Fibroblast of upper back skin (primary cell): Measurements from ENCODE around the gene ONECUT2.

ENCODE experiments used
- DNase-seq: peaks from one replicate; pipeline ENCODE4 v3.0.0-alpha.2; 2013

Gene ONECUT2

DNA sequence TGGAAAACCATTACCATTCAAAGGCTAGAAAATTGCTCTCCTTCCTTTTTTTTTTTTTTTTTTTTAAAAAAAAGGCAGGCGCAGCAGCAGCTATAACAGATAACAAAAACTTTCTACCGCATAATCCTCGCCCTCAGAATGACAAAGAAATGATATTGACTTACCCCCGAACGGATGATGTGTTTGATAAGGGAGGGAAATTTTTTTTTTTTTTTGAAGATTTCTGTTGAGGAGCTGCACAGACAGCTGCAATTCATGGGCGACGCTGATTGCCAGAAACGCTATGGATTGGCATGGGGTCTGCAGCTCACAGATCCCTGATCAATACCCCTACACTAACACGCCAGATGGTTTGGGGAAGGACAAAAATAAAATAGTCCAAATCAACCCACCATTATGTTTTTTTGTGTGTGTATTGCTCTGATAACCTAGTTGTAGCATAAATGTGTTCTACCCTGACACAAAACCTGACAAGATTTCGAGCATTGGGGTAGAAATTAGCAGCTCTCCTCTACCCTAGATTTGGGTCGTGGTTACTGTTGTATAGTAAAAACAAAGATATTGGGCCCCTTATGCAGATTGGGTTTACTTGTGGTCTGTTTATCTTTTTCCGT is 3.6 kb upstream of the ONECUT2 start:
- no peak for DNase-seq

DNA sequence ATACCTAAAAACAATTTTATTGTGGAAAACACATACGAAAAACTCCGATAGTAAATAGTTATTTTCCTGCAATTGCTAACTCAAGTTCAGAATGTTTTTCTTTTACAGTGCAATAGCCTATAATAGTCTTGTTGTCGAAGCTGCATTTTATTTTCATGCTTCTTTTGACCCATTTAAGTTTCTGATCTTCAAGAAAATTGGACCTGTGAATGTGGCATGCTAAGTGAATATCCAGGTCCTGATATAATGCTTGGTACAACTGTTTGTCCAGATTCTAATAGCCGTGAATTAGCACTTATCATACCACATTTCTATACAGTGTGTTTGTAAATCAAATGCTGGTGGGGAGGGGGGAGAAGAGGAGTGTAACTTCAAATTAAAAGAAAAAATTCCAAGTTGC is 3.0 kb upstream of the ONECUT2 start:
- no peak for DNase-seq

DNA sequence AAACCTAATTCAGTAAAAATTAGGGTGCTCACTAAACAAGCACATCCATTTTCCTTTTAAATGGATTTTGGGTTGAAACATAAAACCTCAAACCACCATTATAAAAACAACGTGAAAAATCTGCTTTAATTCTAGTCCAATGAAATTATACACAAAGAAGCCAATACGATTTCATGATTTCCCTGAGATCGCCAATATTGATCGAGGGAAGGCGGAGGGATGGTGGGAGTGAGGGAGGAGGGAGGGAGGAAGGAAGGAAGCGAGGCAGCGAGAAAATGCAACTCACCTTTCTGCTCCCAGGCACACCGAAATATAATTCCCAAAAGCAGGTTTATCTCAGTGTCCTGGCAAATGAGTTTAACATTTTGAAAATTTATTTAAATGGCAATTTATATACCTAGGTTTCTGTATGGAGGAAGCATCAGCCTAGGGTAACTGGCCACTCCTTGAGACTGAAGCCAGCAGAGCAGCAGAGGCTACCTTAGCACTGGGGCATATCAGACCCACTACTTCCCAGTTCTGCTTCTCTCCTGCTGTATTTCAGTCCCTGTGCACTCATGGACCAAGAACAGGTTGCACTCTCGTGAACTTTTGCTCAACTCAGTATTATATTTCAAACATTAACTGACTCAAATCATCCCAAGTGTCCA is 2.3 kb upstream of the ONECUT2 start:
- DNase-seq: no peak

DNA sequence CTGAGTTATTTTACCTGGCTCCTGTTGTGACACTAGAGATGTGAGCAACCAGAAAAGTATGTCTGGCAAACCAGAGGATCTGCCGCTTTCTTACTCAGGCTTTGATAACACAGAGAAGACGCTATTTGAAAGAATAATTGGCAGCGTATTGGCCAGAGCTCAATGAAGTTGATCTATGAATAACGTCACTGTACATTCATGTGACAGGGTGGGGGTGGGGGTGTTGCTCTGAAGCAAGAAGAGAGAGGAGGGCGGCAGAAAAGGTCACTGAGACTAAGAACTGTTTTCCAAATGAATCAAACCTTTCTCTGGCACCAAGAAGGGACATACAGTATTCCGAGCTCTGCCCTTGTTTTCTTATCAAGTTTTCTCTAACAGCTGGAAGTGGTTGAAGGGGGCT is 1.7 kb upstream of the ONECUT2 start:
- DNase-seq: no peak

DNA sequence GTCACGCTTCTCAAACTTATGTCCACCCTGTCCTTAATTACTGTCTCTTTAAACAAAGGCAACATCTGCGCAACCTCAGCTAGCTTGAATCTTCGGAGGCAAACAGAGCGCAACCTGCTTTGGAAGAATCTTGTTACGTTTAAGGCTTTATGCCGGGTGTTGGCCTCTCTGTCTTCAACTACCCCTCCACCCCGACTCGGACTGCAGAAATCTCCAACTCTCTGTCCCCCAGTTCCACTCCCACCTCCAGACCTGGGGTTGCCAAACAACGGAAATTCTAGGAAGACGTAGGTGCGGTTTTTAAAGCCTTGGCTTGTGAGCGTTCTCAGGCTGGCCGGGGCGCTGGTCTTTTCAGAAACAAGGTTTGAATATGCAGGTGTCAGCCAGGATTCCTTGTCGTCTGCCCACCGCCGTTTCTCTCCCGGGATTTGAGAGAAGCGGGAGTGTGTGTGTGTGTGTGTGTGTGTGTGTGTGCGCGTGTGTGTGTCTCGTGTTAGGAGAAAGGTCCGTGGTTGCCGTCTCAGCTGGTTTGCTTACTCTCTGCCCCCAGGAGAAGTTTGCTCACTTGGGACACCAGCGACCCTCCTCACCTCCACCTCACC is 1.1 kb upstream of the ONECUT2 start:
- no peak for DNase-seq

DNA sequence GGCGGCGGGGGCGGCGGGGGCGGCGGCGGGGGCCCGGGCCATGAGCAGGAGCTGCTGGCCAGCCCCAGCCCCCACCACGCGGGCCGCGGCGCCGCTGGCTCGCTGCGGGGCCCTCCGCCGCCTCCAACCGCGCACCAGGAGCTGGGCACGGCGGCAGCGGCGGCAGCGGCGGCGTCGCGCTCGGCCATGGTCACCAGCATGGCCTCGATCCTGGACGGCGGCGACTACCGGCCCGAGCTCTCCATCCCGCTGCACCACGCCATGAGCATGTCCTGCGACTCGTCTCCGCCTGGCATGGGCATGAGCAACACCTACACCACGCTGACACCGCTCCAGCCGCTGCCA is 644 bp downstream of the ONECUT2 start:
- no peak for DNase-seq

DNA sequence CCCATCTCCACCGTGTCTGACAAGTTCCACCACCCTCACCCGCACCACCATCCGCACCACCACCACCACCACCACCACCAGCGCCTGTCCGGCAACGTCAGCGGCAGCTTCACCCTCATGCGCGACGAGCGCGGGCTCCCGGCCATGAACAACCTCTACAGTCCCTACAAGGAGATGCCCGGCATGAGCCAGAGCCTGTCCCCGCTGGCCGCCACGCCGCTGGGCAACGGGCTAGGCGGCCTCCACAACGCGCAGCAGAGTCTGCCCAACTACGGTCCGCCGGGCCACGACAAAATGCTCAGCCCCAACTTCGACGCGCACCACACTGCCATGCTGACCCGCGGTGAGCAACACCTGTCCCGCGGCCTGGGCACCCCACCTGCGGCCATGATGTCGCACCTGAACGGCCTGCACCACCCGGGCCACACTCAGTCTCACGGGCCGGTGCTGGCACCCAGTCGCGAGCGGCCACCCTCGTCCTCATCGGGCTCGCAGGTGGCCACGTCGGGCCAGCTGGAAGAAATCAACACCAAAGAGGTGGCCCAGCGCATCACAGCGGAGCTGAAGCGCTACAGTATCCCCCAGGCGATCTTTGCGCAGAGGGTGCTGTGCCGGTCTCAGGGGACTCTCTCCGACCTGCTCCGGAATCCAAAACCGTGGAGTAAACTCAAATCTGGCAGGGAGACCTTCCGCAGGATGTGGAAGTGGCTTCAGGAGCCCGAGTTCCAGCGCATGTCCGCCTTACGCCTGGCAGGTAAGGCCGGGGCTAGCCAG is 1.2 kb downstream of the ONECUT2 start:
- DNase-seq: no peak

DNA sequence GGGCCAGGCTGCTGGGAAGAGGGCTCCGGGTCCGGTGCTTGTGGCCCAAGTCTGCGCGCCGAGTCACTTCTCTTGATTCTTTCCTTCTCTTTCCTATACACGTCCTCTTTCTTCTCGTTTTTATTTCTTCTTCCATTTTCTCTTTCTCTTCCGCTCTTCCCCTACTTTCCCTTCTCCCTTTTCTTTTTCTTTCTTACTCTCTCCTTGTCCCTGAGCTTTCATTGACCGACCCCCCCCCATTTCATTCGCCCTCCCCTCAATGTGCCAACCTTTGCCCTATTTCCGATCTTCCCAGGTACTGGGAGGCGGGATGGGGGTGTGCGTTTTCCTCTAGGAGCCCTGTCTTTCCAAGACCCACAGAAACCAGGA is 1.8 kb downstream of the ONECUT2 start:
- no peak for DNase-seq

DNA sequence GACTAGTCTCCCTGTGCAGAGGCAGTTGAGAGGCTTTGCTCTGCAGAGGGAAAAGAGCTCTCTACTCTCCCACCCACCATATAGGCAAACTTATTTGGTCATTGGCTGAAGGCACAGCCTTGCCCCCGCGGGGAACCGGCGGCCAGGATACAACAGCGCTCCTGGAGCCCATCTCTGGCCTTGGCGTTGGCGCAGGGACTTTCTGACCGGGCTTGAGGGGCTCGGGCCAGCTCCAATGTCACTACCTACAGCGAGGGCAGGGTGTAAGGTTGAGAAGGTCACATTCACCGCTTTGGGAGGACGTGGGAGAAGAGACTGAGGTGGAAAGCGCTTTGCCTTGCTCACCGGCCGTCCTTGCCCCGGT is 2.2 kb downstream of the ONECUT2 start:
- DNase-seq: no peak

DNA sequence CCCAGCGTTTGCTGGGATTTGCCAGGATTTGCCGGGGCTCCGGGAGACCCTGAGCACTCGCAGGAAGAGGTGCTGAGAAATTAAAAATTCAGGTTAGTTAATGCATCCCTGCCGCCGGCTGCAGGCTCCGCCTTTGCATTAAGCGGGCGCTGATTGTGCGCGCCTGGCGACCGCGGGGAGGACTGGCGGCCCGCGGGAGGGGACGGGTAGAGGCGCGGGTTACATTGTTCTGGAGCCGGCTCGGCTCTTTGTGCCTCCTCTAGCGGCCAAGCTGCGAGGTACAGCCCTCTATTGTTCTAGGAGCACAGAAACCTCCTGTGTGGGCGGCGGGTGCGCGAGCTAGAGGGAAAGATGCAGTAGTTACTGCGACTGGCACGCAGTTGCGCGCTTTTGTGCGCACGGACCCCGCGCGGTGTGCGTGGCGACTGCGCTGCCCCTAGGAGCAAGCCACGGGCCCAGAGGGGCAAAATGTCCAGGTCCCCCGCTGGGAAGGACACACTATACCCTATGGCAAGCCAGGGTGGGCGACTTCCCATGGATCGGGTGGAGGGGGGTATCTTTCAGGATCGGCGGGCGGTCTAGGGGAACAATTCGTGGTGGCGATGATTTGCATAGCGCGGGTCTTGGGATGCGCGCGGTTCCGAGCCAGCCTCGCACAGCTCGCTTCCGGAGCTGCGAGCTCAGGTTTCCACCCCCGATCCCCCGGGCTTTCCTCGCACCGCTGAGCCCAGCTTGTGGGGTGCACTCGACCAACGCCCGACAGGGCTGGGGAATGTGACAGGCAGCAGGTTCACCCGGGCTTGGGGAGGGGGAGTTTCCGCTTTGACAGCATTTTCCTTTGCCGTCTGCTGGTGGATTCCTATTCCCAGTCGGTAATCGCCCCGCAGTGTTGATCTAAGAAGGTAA is 2.8 kb downstream of the ONECUT2 start:
- peak; percentile 42 for DNase-seq

DNA sequence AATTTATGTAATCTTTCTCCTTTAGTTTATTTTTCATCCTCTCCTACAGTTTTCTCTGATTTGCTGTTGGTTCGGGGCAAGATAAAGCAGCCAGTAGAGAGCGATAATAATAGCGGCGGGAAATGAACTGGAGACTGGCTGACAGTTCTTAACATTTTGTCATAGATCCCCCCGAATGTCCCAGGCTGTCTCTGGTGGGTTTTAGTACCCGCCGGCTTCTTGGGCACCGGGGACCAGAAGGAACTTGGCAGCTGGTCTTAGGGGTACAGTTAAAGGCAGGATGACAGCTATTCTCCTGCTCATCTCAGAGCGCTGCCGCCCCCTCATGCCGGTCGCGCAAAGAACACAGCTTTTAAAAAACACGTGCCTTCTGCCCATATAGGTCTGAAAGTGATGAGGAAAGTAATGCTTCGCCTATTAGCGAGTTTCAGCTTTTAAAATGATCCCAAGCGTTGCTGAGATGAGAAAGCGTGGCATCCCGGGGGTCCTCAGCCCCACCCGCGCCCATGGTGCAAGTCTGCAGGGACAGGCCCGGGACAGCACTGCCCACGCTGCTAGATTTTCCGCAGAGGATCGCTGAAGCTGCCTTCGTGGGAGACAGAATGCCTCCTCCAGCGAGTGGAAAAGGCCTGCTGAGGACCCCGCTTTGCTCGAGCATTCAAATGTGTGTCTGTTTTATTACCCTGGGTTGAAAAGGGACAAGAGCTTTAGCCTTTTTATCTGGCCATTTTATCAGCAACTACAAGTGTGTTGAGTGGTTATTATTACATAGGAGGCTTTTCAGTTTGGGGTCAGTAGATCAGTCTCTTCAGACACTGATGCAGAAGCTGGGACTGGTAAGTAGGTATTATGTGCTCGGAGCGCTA is 3.8 kb downstream of the ONECUT2 start:
- DNase-seq: no peak

DNA sequence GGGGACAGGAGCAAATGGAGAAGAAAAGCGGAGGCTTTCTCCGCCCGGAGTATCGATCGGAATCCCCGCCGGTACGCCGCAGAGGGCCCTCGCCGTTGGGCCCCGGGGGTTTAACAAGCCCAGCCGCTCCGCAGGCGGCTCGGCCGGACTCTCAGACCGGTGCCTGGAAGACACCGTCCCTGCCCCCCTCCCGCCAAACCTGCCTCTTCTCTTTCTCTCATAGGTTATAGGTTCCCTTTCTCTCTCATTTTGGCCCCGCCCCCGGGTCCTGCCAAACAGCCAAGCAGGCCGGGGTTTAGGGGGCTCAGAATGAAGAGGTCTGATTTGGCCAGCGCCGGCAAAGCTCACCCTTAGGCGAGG is 4.4 kb downstream of the ONECUT2 start:
- no peak for DNase-seq

DNA sequence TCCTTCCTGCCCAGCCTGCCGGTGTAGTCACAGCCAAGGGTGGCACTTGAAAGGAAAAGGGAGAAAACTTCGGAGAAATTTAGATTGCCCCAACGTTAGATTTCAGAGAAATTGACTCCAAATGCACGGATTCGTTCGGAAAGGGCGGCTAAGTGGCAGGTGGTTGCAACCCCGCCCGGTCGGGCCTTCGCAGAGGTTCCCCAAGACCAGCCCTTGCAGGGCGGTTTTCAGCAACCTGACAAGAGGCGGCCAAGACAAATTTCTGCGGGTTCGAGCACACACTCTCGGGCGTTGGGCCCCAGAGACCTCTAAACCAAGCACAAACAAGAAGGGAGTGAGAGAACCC is 4.8 kb downstream of the ONECUT2 start:
- no peak for DNase-seq

DNA sequence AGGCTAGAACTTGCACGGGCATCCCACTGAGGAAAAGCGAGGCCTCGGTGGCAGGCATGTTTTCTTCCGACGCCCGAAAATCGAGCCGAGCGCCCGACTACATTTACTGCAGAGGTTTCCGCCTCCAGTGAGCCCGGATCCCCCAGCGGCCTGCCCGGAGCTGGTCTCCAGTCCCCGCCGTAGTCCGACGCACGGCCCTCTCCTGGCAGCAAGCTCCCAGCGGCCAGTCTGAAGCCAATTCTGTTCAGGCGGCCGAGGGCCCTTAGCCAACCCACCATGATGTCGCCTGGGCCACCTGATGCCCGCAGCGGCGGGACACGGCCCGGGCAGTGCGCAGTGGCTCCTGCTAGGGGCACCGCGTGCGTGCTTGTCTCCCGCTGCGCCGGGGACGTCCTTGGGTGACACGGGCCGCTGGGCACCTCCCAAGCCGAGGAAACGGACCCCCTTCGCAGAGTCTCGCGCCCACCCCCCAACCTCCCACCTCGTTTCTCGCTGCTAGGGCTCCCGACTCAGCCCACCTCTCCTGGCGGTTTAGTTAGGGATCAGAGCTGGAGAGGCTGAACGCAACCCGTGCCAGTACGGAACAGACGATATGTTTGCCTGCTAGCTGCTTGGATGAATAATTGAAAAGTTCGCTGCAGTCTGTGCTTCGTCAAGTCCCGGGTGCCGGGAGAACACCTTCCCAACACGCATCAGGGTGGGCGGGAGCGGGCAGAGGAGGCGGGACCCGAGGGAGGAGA is 5.3 kb downstream of the ONECUT2 start:
- DNase-seq: no peak

DNA sequence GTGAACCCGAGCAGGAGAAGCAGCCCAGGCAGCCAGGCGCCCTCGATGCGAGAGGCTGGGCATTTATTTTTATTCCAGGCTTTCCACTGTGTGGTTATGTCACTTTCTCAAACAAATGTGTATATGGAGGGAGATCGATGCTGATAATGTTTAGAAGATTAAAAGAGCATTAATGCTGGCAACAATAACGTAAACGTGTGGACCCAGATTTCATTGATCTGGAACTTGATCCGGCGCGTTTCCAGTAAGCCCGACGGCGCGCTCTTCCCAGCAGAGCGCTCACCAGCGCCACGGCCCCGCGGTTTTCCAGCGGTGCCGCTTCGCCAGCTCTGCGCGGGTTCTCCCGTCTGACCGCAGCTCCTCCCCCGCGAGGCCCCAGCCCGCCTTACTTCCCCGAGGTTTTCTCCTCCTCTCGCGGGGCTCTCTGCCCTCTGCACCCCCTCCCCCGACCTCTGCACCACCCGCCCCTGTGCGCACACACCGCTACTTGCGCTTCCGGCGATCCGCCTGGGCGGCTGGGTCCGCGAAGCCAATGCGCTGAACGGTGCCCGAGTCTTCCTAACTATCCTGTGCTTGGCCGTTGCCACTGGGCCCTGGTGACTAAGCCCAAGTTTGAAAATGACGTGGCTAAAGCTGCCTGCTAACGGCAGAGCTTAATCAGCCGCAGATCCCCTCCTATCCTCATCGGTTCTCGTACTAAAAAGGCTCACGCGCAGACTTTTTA is 6.1 kb downstream of the ONECUT2 start:
- DNase-seq: no peak

DNA sequence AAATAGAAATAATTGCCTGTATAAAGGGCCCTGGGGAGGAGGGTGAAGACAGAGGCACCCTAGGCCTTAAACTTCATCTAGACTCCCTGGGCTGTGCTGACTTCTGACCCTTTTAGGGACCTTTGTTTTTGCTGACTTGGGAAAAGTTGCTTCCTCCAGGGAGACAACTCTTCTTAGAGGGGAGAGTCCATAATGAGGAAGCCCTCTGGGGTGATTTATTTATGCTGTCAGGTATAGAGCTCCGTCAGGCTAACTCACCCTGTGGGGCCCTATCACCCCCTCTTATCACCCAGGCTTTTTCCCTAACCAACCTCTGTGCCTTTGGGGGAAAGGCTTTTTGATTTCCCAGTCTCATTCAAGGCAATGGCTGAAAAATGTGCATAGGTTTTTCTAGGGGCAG is 8.1 kb downstream of the ONECUT2 start:
- DNase-seq: no peak

DNA sequence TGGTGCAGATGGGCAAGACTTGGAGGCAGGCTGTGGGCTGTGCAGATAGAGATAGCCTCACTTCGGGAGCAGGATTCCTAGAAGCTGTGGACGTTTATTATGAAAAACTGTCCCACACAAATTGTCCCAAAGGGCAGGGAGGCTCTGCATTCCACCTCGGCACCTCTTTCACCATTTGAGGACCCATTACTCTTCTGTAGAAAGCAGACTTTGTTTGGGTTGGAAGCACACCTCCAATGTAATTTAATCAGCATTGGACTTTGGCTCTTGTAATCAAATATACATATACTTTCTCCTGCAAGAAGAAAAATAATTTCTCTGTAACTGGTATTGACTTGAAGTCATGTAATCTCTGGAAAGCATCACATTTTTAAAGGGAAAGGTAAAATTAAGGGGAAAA is 8.5 kb downstream of the ONECUT2 start:
- DNase-seq: no peak

DNA sequence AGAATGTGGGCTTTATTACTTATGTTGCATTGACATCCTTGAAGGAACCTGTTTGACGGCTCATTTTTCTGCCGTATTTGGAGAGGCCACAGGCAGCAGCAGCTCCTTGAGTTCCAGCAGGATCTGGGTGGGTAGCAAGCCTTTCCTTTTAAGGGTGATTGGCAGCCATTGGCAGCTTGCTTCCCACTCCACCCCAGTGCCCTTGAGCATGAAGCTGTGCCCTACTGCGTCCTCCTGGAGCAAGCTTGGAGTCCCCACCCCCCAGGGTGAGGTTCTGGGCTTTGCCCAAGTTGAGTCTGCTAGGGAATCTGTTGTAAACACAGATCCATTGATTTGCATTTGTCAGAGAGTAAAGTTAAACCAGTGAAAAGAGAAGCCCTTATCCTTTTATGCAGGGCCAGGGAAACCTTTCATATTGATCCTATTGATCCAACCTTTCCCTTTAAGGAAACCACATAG is 9.2 kb downstream of the ONECUT2 start:
- DNase-seq: no peak

DNA sequence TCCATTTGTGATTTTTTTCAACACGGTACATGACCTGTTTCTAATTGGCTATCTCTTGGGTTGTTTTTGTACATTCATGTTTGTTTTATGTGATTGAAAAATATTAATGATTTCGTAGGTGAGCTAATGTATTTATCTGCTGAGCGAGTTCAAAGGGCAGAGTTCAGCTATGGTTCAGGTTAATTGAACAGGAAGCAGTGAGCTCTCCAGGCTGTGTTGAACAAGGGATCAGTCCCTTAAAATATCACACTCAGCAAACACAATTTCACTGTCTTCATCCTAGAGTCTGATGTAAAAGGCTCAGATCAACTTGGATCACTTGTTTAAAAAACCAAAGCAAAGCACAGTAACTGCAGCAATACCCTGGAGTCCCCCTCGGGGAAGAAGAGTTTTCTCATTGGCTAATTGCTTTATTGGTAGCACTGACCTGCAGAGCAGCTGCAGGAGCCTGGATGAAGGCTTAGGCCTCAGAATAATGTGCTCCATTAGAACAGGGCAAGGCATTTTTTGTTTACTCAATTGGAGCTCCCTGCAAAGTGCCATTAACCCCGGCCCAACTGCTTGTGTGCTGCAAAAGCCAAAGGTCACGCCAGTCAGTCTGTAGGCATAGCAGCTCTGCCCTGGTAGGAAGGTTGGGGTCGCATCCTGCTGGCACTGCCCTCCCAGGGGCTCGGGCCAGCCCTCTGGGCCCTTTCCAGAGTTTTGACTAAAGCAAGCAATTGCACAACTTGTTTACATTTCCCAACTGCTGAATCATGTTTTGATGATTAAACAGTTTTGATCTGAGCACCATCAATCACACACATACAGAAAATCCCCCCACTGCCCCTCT is 10.5 kb downstream of the ONECUT2 start:
- DNase-seq: no peak

DNA sequence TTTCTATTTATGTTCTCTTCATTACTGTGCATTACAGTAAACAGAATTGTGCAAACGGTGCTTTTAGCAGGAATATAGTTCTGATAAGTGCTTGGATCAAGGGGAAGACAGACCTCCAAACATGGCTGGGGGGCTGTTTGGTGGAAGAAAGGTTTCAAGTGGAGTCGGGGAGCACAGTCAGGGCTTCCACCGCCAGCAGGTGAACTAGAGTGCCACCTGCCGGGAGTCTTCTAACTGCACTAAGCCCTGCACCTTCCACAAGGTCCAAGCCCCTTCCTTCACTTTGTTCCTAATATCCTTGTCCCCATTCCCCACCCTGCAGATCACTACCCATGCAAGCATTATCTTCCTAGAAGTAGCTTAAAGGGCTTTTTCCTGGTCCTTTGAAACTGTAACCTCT is 11.1 kb downstream of the ONECUT2 start:
- no peak for DNase-seq
